HepG2 (cell line): Measurements from ENCODE around the gene TMEM186. TPM values are rescaled to one million over a fixed set of nuclear protein-coding genes. Genes with fewer than 3 reads are reported as not detected.

ENCODE experiments used
- ATAC-seq: fragments of 200-7000 bp; cut with Tn5 transposase; 3 replicates; pipeline ENCODE4 v1.9.1; 2020; ENCODE audit warnings: mild to moderate bottlenecking, moderate library complexity
- BruUV-seq: library from RNA; stranded (reverse); fragments of 400-500 nt; replicated peaks from 2 replicates; lab custom pipeline; 2021; lab: Mats Ljungman, UMichigan
- CTCF ChIA-PET: fragments of 300-600 bp; formaldehyde crosslinking; extraction: SDS; loops from one replicate; lab custom pipeline; 2021; ENCODE audit warnings: low total read pairs, inconsistent platforms, low intra/inter-chr PET ratio; lab: Yijun Ruan, JAX
- POLR2A ChIA-PET: fragments of 350-600 bp; sonication (Branson Sonifier 250); formaldehyde crosslinking; loops from one replicate; lab custom pipeline; 2020; ENCODE audit warnings: antibody characterized with exemption, inconsistent platforms; lab: Yijun Ruan, JAX
- DNase-seq: peaks from one replicate; pipeline ENCODE4 v3.0.0-alpha.2; 2015; ENCODE audit warnings: low spot score
- FAIRE-seq: peaks from 3 replicates; lab custom pipeline; 2011; peaks lifted over from hg19 to GRCh38; lab: Jason Lieb, UNC
- H2AFZ ChIP-seq: one replicate; pipeline ENCODE4 v1.6.1; 2011; ENCODE audit warnings: low read length, inconsistent platforms
- H3K27ac ChIP-seq: fragments of 300-600 bp; 3 replicates; pipeline ENCODE4 v1.8.0; 2011; ENCODE audit warnings: mixed run types, mild to moderate bottlenecking, mixed read lengths, low read length, inconsistent platforms; ENCODE audit not compliant: insufficient read depth; ENCODE audit errors: extremely low read length
- H3K27me3 ChIP-seq, 2 experiments: fragments of 200-600 bp in 1 of 2; 2 replicates in 1 of 2; 3 replicates in 1 of 2; pipeline versions ENCODE4 v1.6.0 to v1.8.0; 2011; ENCODE audit warnings: low read length in 2 of 2, mild to moderate bottlenecking in 2 of 2, moderate library complexity in 2 of 2, inconsistent platforms in 1 of 2; ENCODE audit not compliant: insufficient read depth in 2 of 2, control insufficient read depth in 1 of 2
- H3K36me3 ChIP-seq, 2 experiments: fragments of 200-600 bp in 1 of 2; replicated peaks in 1 of 2; 2 replicates in 1 of 2; 3 replicates in 1 of 2; pipeline versions ENCODE4 v1.5.1 to v1.8.0; 2011; ENCODE audit warnings: low read length in 2 of 2, inconsistent platforms in 1 of 2; ENCODE audit not compliant: insufficient read depth in 2 of 2, control insufficient read depth in 1 of 2
- H3K4me1 ChIP-seq: 2 replicates; pipeline ENCODE4 v1.5.1; 2012; ENCODE audit warnings: low read length, inconsistent platforms; ENCODE audit not compliant: insufficient read depth
- H3K4me2 ChIP-seq: 2 replicates; pipeline ENCODE4 v1.6.0; 2011; ENCODE audit warnings: low read depth, low read length, inconsistent platforms
- H3K4me3 ChIP-seq, 3 experiments: fragments of 200-600 bp in 1 of 3; sonication (generic), shearing (Covaris generic) in 1 of 3; replicated peaks in 1 of 3; 2 replicates each; pipeline ENCODE4 v1.5.1; 2011 to 2016; ENCODE audit warnings: low read length in 3 of 3, inconsistent platforms in 2 of 3, low read depth in 2 of 3, mild to moderate bottlenecking in 2 of 3, control low read depth in 1 of 3, mixed read lengths in 1 of 3; ENCODE audit not compliant: insufficient read depth in 1 of 3
- H3K79me2 ChIP-seq: one replicate; pipeline ENCODE4 v1.6.1; 2011; ENCODE audit warnings: low read length, inconsistent platforms; ENCODE audit not compliant: insufficient read depth
- H3K9ac ChIP-seq: 2 replicates; pipeline ENCODE4 v1.6.0; 2011; ENCODE audit warnings: mild to moderate bottlenecking, low read depth, low read length, inconsistent platforms; ENCODE audit not compliant: insufficient read depth
- H3K9me3 ChIP-seq: 2 replicates; pipeline ENCODE4 v1.5.1; 2012; ENCODE audit warnings: mild to moderate bottlenecking, low read length
- H4K20me1 ChIP-seq: 2 replicates; pipeline ENCODE4 v1.6.0; 2011; ENCODE audit warnings: inconsistent platforms, mild to moderate bottlenecking, low read length, moderate library complexity; ENCODE audit not compliant: insufficient read depth
- HOXA9 ChIP-seq: sonication (generic); formaldehyde crosslinking; IDR thresholded peaks from 2 replicates; pipeline ENCODE4 v1.8.1; 2022; ENCODE audit warnings: missing genetic modification reagents, mild to moderate bottlenecking, moderate library complexity, borderline replicate concordance
- KDM1A ChIP-seq: IDR thresholded peaks from 2 replicates; pipeline ENCODE4 v1.6.1; 2016; ENCODE audit warnings: missing compliant biosample characterization
- TBX2 ChIP-seq: sonication (generic); formaldehyde crosslinking; IDR thresholded peaks from 2 replicates; pipeline ENCODE4 v1.5.0; 2020; ENCODE audit warnings: missing genetic modification reagents, mild to moderate bottlenecking, borderline replicate concordance
- ZMYM3 ChIP-seq: sonication (generic); formaldehyde crosslinking; IDR thresholded peaks from 2 replicates; pipeline ENCODE4 v1.5.1; 2020; ENCODE audit warnings: mild to moderate bottlenecking, missing genetic modification reagents
- ZNF768 ChIP-seq: sonication (generic); formaldehyde crosslinking; IDR thresholded peaks from 2 replicates; pipeline ENCODE4 v1.4.0; 2020; ENCODE audit warnings: missing genetic modification reagents
- WGBS: methylation state at CpG from one replicate; pipeline ENCODE4 v1.1.6; 2017; ENCODE audit warnings: low lambda C conversion rate; 5-methylcytosine and 5-hydroxymethylcytosine counted together
- in situ Hi-C: cut with HindIII; loops from 2 replicates; pipeline ENCODE4 v1.10.0; 2017; ENCODE audit warnings: low pct_unique_long_range_greater_than_20kb; ENCODE audit not compliant: extremely low pct_ligation_motif_present
- intact Hi-C: fragments of 100-400 bp; cut with micrococcal nuclease; formaldehyde crosslinking; loops from one replicate; pipeline ENCODE4 v1.10.0; 2022; ENCODE audit not compliant: unreplicated experiment
- polyA plus RNA-seq, 8 experiments: library from polyadenylated mRNA; depleted of rRNA in 3 of 8; stranded (reverse) in 7 of 8; unstranded in 1 of 8; fragments of >200 nt; fragmentation: Illumina TruSeq in 4 of 8; extraction: Trizol in 4 of 8; gene quantifications; 2 replicates each; pipeline versions ENCODE4 v1.2.1 to v1.2.3, GENCODE V29; 2011 to 2016; ENCODE audit warnings: low read depth in 4 of 8, missing spikeins in 1 of 8, mixed read lengths in 1 of 8; ENCODE audit not compliant: insufficient read depth in 1 of 8
- total RNA-seq, 5 experiments: library from RNA; depleted of rRNA; stranded (reverse); fragments of >200 nt; fragmentation: Illumina TruSeq; extraction: Trizol; gene quantifications; 2 replicates each; pipeline ENCODE4 v1.2.3, GENCODE V29; 2016; ENCODE audit warnings: low read depth in 1 of 5
- TF ChIP-seq, protein P1 (sequence below): sonication (generic); formaldehyde crosslinking; IDR thresholded peaks from 2 replicates; pipeline ENCODE4 v1.8.0; 2022; ENCODE audit warnings: missing genetic modification reagents, mild to moderate bottlenecking, moderate library complexity, borderline replicate concordance
- TF ChIP-seq, protein P2 (sequence below), 2 experiments: IDR thresholded peaks; 2 replicates each; pipeline ENCODE4 v1.6.1; 2011 to 2012; ENCODE audit warnings: low read length in 2 of 2, borderline replicate concordance in 1 of 2, low read depth in 1 of 2, mild to moderate bottlenecking in 1 of 2, moderate library complexity in 1 of 2

Gene TMEM186
- total and polyA plus RNA-seq, 2 of the 13 experiments (the other 11 are each of a cell fraction or from before 2014, with no cell fraction given) = 16.2 to 19.3 TPM

DNA sequence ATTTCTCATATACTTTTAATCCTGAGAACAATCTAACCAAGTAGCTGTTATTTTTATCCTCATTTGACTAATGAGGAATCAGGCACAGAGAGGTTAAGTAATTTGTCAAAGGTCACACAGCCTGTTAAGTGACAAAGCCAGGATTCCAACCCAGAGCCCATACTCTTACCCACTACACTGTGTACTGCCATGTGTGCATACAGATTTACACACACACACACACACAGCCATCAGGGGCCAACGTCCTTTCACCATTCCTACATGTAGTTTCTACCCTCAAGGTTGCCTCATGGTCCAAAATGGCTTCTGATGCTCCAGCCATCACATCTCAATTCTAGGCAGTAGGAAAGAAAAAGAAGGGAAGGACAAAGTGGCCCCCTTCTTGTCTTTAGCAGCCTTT, 22.1 kb downstream of the TMEM186 start:
- Histone ChIP-seq H3K36me3 (peaks cover 51 to 73% of the 10 kb centered on the region in 2 experiments), H3K9me3 (no peaks in the 10 kb centered on the region), H4K20me1 (no peaks in the 10 kb centered on the region), H2AFZ (no peak overlapping the region), H3K4me1 (no peaks in the 10 kb centered on the region), H3K79me2 (no peaks in the 10 kb centered on the region), H3K4me2 (no peak overlapping the region), H3K27me3 (no peaks in the 10 kb centered on the region), H3K4me3 (no peak overlapping the region), H3K27ac (no peak overlapping the region), H3K9ac (no peak overlapping the region)
- 75% methylated on average over 1 of the region's 1 CpG for WGBS
- ATAC-seq (no peak), DNase-seq (no peak), FAIRE-seq (no peak)
- intact Hi-C loops = no loop called here
- ChIA-PET POLR2A (no interaction called here), CTCF (no interaction called here)
- in situ Hi-C loops = no loop called here
- no TSS peak for BruUV-seq
- TF ChIP-seq TBX2 (no peak), HOXA9 (CRISPR knock-in tag) (0 out of 2 replicates have a peak, but pooled peaks have one; percentile 38), ZMYM3 (peak; percentile 90), KDM1A (0 out of 2 replicates have a peak, but pooled peaks have one; percentile 48), ZNF768 (CRISPR knock-in tag) (peak; percentile 89; the same call in 1 of the 2 replicates)
- TF ChIP-seq, protein P1, sequence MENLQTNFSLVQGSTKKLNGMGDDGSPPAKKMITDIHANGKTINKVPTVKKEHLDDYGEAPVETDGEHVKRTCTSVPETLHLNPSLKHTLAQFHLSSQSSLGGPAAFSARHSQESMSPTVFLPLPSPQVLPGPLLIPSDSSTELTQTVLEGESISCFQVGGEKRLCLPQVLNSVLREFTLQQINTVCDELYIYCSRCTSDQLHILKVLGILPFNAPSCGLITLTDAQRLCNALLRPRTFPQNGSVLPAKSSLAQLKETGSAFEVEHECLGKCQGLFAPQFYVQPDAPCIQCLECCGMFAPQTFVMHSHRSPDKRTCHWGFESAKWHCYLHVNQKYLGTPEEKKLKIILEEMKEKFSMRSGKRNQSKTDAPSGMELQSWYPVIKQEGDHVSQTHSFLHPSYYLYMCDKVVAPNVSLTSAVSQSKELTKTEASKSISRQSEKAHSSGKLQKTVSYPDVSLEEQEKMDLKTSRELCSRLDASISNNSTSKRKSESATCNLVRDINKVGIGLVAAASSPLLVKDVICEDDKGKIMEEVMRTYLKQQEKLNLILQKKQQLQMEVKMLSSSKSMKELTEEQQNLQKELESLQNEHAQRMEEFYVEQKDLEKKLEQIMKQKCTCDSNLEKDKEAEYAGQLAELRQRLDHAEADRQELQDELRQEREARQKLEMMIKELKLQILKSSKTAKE = 0 out of 2 replicates have a peak, but pooled peaks have one; percentile 23
- TF ChIP-seq, protein P2, sequence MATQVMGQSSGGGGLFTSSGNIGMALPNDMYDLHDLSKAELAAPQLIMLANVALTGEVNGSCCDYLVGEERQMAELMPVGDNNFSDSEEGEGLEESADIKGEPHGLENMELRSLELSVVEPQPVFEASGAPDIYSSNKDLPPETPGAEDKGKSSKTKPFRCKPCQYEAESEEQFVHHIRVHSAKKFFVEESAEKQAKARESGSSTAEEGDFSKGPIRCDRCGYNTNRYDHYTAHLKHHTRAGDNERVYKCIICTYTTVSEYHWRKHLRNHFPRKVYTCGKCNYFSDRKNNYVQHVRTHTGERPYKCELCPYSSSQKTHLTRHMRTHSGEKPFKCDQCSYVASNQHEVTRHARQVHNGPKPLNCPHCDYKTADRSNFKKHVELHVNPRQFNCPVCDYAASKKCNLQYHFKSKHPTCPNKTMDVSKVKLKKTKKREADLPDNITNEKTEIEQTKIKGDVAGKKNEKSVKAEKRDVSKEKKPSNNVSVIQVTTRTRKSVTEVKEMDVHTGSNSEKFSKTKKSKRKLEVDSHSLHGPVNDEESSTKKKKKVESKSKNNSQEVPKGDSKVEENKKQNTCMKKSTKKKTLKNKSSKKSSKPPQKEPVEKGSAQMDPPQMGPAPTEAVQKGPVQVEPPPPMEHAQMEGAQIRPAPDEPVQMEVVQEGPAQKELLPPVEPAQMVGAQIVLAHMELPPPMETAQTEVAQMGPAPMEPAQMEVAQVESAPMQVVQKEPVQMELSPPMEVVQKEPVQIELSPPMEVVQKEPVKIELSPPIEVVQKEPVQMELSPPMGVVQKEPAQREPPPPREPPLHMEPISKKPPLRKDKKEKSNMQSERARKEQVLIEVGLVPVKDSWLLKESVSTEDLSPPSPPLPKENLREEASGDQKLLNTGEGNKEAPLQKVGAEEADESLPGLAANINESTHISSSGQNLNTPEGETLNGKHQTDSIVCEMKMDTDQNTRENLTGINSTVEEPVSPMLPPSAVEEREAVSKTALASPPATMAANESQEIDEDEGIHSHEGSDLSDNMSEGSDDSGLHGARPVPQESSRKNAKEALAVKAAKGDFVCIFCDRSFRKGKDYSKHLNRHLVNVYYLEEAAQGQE (IDR thresholded peaks at IDR 0.05; ENCODE audit: borderline replicate concordance in 1 of 2, low read depth in 1 of 2, low read length in 2 of 2) = no peak
